B cell (primary cell): ENCODE results near the gene ZNF385D.

Experiments used
- CTCF ChIP-seq: fragments of 200-600 bp; IDR thresholded peaks from one replicate; pipeline ENCODE4 v1.8.0; 2022; ENCODE audit warnings: antibody characterized with exemption, mild to moderate bottlenecking
- EZH2 ChIP-seq: IDR thresholded peaks from 2 replicates; pipeline ENCODE4 v1.6.1; 2012; ENCODE audit warnings: borderline replicate concordance, low read depth, mild to moderate bottlenecking, moderate library complexity, low read length; ENCODE audit not compliant: insufficient read depth, poor library complexity, severe bottlenecking

DNA sequence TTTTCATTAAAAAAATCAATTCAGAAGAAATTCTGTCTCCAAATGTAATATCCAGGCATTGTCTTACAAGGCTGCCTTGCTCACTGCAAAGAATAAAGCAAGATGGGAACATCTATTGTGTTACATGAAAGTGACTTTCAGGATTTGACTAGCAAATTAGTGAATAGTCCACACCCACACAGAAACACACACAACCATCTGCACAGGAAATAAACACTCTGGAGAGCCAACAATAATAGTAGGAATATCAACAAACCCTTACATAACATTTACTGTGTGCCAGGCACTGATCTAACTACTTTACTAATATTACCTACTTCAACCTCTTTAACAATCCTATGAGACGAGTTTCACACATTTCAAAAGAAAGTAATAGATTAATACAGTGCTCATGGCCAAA, 28.9 kb upstream of the ZNF385D start:
- TF ChIP-seq CTCF (no peak), EZH2 (no peak)
